ENCODE measurements around the gene GNG7. TPM values are rescaled to one million over a fixed set of nuclear protein-coding genes. Genes with fewer than 3 reads are reported as not detected.
A peak's percentile ranks its signal among the peaks of the same experiment; 100 is the strongest.
"Not testable (repeated sequence)": the region's sequence is repeated elsewhere in the genome, so short reads cannot be mapped to it uniquely, and the experiment has no call there.

Gene GNG7
- total and polyA plus RNA-seq, 10 of the 15 experiments (the other 5 are each of a cell fraction or from before 2014, with no cell fraction given), result 1.9 to 13.6 (median 6.5) TPM

- TF ChIP-seq BCLAF1 (IDR thresholded peaks at IDR 0.05) (no peak), SMAD5 (IDR thresholded peaks at IDR 0.05; ENCODE audit: low read depth) (no peak), YBX1 (IDR thresholded peaks at IDR 0.05) (no peak)
Measured at GRCh38 chr19:2509096-2509495, 193.4 kb downstream of the GNG7 start (continued).

GRCh38 chr19:2507109-2507508 lies 195.4 kb downstream of the GNG7 start:
- ChIA-PET POLR2A (interaction anchor here (0.5 kb wide), 1 partner anchor 87 kb away, joined by 3 read pairs; no protein-coding TSS in a partner anchor), RAD21 (ENCODE audit: unreplicated experiment) (no interaction called here), SMC1A (ENCODE audit: uncharacterized antibody, unreplicated experiment) (no interaction called here), CTCF (no interaction called here)
- WGBS (ENCODE audit: insufficient coverage, insufficient replicate concordance, low lambda C conversion rate, missing lambda C conversion rate), result 48% methylated on average over 12 of the region's 12 CpGs
- no peak overlapping the region for H3K9ac ChIP-seq (ENCODE audit: control insufficient read depth, insufficient read depth, low read length)
- no peak for TF ChIP-seq RFX5 (IDR thresholded peaks at IDR 0.05; ENCODE audit: low read depth, low read length)
- TF ChIP-seq, protein P1, sequence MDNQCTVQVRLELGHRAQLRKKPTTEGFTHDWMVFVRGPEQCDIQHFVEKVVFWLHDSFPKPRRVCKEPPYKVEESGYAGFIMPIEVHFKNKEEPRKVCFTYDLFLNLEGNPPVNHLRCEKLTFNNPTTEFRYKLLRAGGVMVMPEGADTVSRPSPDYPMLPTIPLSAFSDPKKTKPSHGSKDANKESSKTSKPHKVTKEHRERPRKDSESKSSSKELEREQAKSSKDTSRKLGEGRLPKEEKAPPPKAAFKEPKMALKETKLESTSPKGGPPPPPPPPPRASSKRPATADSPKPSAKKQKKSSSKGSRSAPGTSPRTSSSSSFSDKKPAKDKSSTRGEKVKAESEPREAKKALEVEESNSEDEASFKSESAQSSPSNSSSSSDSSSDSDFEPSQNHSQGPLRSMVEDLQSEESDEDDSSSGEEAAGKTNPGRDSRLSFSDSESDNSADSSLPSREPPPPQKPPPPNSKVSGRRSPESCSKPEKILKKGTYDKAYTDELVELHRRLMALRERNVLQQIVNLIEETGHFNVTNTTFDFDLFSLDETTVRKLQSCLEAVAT (IDR thresholded peaks at IDR 0.05), result peak; percentile 31; the same call in 1 of the 2 replicates
- H3K27ac ChIP-seq (ENCODE audit: control insufficient read depth, insufficient read depth), result no peak overlapping the region
- no TSS peak for BruUV-seq (replicated peaks)
- H4K20me1 ChIP-seq (ENCODE audit: control insufficient read depth, insufficient read depth), result no peaks in the 10 kb centered on the region
- no peaks in the 10 kb centered on the region for H3K9me3 ChIP-seq (replicated peaks; ENCODE audit: control insufficient read depth, insufficient read depth, low read length)
- H3K36me3 ChIP-seq (ENCODE audit: control insufficient read depth in 2 of 2, insufficient read depth in 2 of 2, low read length in 1 of 2), result no peaks in the 10 kb centered on the region
- H3K4me2 ChIP-seq (ENCODE audit: control insufficient read depth, insufficient read depth), result no peak overlapping the region
- ATAC-seq (peak; percentile 59), DNase-seq (ENCODE audit: low read depth, low spot score) (no peak), FAIRE-seq (peak; percentile 23)
- no peaks in the 10 kb centered on the region for H3K27me3 ChIP-seq (replicated peaks in 1 of 2; ENCODE audit: control insufficient read depth in 2 of 2, insufficient read depth in 2 of 2, low read length in 1 of 2)
- in situ Hi-C loops (cut with MboI), result no loop called here
- H3K4me1 ChIP-seq (ENCODE audit: control insufficient read depth, insufficient read depth, low read length), result peaks cover 12% of the 10 kb centered on the region
- H3K79me2 ChIP-seq (ENCODE audit: control insufficient read depth, insufficient read depth, low read length), result no peaks in the 10 kb centered on the region
- no peak overlapping the region; the same call in 1 of the 2 replicates for H2AFZ ChIP-seq (ENCODE audit: control insufficient read depth, low read depth, low read length)
- no peak overlapping the region for H3K4me3 ChIP-seq
- intact Hi-C loops (cut with micrococcal nuclease; ENCODE audit: unreplicated experiment), result no loop called here

- H4K20me1 ChIP-seq (ENCODE audit: control insufficient read depth, insufficient read depth); H3K4me3 ChIP-seq; RAD21 ChIA-PET (ENCODE audit: unreplicated experiment); in situ Hi-C loops (cut with MboI); POLR2A ChIA-PET; H3K4me2 ChIP-seq (ENCODE audit: control insufficient read depth, insufficient read depth); H3K9ac ChIP-seq (ENCODE audit: control insufficient read depth, insufficient read depth, low read length); H3K27me3 ChIP-seq (replicated peaks in 1 of 2; ENCODE audit: control insufficient read depth in 2 of 2, insufficient read depth in 2 of 2, low read length in 1 of 2); H3K4me1 ChIP-seq (ENCODE audit: control insufficient read depth, insufficient read depth, low read length); ATAC-seq; H3K36me3 ChIP-seq (ENCODE audit: control insufficient read depth in 2 of 2, insufficient read depth in 2 of 2, low read length in 1 of 2); BruUV-seq (replicated peaks); DNase-seq (ENCODE audit: low read depth, low spot score); H3K79me2 ChIP-seq (ENCODE audit: control insufficient read depth, insufficient read depth, low read length); H3K27ac ChIP-seq (ENCODE audit: control insufficient read depth, insufficient read depth); intact Hi-C loops (cut with micrococcal nuclease; ENCODE audit: unreplicated experiment); FAIRE-seq; H2AFZ ChIP-seq (ENCODE audit: control insufficient read depth, low read depth, low read length); H3K9me3 ChIP-seq (replicated peaks; ENCODE audit: control insufficient read depth, insufficient read depth, low read length): not testable (repeated sequence)
- ChIA-PET SMC1A (ENCODE audit: uncharacterized antibody, unreplicated experiment) (interaction anchor here (1.3 kb wide), 1 partner anchor 9 kb away, joined by 3 read pairs; no protein-coding TSS in a partner anchor), CTCF (interaction anchor here (0.6 to 1.2 kb wide), 2 partner anchors 33 to 56 kb away, joined by 3 read pairs; no protein-coding TSS in a partner anchor)
- WGBS (ENCODE audit: insufficient coverage, insufficient replicate concordance, low lambda C conversion rate, missing lambda C conversion rate), result 40% methylated on average over 8 of the region's 8 CpGs
Measured at GRCh38 chr19:2506656-2507055, 195.8 kb downstream of the GNG7 start.

All from GM12878 (cell line).